A549 (cell line): ENCODE data around the gene PCDH9.

Experiments
- POLR2AphosphoS2 ChIP-seq: conservative IDR thresholded peaks from 2 replicates; pipeline ENCODE4 v1.6.1; 2012; ENCODE audit warnings: low read length, improper control_type of control experiment, inconsistent platforms
- RFX5 ChIP-seq: fragments of 450-650 bp; IDR thresholded peaks from 2 replicates; pipeline ENCODE4 v1.7.1; 2014; ENCODE audit warnings: antibody characterized with exemption, mild to moderate bottlenecking, moderate library complexity
- TF ChIP-seq, protein P1 (sequence below): fragments of 150-350 bp; IDR thresholded peaks from 2 replicates; pipeline ENCODE4 v1.6.1; 2014; ENCODE audit warnings: low read depth, mild to moderate bottlenecking, low read length
- TF ChIP-seq, protein P2 (sequence below): IDR thresholded peaks from 2 replicates; pipeline ENCODE4 v1.6.1; 2012
- TF ChIP-seq, protein P3 (sequence below): fragments of >200 bp; sonication (Bioruptor Twin); formaldehyde crosslinking; IDR thresholded peaks from 3 replicates; pipeline ENCODE4 v1.5.1; 2016

DNA sequence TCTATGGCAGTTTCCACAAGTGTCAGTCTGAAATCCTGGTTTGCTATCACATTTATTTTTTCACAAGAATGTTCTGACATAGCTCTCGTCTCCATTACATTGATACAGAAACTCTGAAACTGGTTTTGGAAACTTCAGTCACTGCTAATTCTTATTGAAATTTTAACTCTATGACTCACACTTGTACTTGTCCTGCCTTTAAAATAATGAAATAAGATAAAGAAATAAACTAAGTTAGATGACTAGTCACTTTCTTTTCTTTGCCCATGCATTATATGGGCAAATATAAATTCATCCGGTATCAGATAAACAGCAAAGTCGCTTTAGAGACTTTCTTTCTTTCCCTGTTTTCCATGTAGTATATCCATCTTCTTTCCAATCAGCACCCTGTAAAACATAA lies 257.5 kb downstream of the PCDH9 start:
- TF ChIP-seq, protein P1, sequence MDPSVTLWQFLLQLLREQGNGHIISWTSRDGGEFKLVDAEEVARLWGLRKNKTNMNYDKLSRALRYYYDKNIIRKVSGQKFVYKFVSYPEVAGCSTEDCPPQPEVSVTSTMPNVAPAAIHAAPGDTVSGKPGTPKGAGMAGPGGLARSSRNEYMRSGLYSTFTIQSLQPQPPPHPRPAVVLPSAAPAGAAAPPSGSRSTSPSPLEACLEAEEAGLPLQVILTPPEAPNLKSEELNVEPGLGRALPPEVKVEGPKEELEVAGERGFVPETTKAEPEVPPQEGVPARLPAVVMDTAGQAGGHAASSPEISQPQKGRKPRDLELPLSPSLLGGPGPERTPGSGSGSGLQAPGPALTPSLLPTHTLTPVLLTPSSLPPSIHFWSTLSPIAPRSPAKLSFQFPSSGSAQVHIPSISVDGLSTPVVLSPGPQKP = no peak
- TF ChIP-seq RFX5 = no peak
- TF ChIP-seq, protein P2, sequence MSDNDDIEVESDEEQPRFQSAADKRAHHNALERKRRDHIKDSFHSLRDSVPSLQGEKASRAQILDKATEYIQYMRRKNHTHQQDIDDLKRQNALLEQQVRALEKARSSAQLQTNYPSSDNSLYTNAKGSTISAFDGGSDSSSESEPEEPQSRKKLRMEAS = no peak
- TF ChIP-seq POLR2AphosphoS2 = no peak
- TF ChIP-seq, protein P3, sequence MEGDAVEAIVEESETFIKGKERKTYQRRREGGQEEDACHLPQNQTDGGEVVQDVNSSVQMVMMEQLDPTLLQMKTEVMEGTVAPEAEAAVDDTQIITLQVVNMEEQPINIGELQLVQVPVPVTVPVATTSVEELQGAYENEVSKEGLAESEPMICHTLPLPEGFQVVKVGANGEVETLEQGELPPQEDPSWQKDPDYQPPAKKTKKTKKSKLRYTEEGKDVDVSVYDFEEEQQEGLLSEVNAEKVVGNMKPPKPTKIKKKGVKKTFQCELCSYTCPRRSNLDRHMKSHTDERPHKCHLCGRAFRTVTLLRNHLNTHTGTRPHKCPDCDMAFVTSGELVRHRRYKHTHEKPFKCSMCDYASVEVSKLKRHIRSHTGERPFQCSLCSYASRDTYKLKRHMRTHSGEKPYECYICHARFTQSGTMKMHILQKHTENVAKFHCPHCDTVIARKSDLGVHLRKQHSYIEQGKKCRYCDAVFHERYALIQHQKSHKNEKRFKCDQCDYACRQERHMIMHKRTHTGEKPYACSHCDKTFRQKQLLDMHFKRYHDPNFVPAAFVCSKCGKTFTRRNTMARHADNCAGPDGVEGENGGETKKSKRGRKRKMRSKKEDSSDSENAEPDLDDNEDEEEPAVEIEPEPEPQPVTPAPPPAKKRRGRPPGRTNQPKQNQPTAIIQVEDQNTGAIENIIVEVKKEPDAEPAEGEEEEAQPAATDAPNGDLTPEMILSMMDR = no peak
